Endothelial cell of umbilical vein (primary cell): ENCODE data around the gene GAPVD1. TPM values are rescaled to one million over a fixed set of nuclear protein-coding genes. Genes with fewer than 3 reads are reported as not detected.

Experiments
- BruUV-seq: library from RNA; stranded (reverse); fragments of 400-500 nt; replicated peaks from 2 replicates; lab custom pipeline; 2021; lab: Mats Ljungman, UMichigan
- CTCF ChIA-PET: fragments of 300-600, 350-600 bp; sonication (Branson Sonifier 250); formaldehyde crosslinking; loops from one replicate; lab custom pipeline; 2021; ENCODE audit warnings: antibody characterized with exemption, inconsistent platforms; lab: Charles Lee
- POLR2A ChIA-PET: fragments of 300-600, 350-600 bp; sonication (Branson Sonifier 250); formaldehyde crosslinking; loops from one replicate; lab custom pipeline; 2021; ENCODE audit warnings: antibody characterized with exemption, inconsistent platforms; lab: Charles Lee
- DNase-seq: peaks from one replicate; pipeline ENCODE4 v3.0.0-alpha.2; 2011; ENCODE audit warnings: low read depth, low spot score
- FAIRE-seq: peaks from 2 replicates; lab custom pipeline; 2011; peaks lifted over from hg19 to GRCh38; lab: Jason Lieb, UNC
- H2AFZ ChIP-seq: 2 replicates; pipeline ENCODE4 v1.6.0; 2012; ENCODE audit warnings: low read depth, low read length, control low read depth, inconsistent platforms
- H3K27ac ChIP-seq: 2 replicates; pipeline ENCODE4 v1.5.1; 2011; ENCODE audit warnings: low read depth, mild to moderate bottlenecking, control low read depth, low read length, moderate library complexity; ENCODE audit not compliant: insufficient read depth
- H3K27me3 ChIP-seq, 2 experiments: 2 replicates each; pipeline versions ENCODE4 v1.6.0 to v1.6.1; 2011; ENCODE audit warnings: low read length in 2 of 2, mixed read lengths in 1 of 2; ENCODE audit not compliant: control insufficient read depth in 2 of 2, insufficient read depth in 2 of 2
- H3K36me3 ChIP-seq, 2 experiments: 2 replicates in 1 of 2; 3 replicates in 1 of 2; pipeline ENCODE4 v1.5.1; 2011; ENCODE audit warnings: low read length in 2 of 2, mild to moderate bottlenecking in 1 of 2, moderate library complexity in 1 of 2; ENCODE audit not compliant: control insufficient read depth in 2 of 2, insufficient read depth in 2 of 2; ENCODE audit errors: extremely low read depth in 1 of 2
- H3K4me1 ChIP-seq: 3 replicates; pipeline ENCODE4 v1.5.1; 2011; ENCODE audit warnings: mild to moderate bottlenecking, low read length; ENCODE audit not compliant: control insufficient read depth, insufficient read depth; ENCODE audit errors: extremely low read depth
- H3K4me2 ChIP-seq: 2 replicates; pipeline ENCODE4 v1.6.1; 2011; ENCODE audit warnings: low read length, control low read depth, mixed read lengths; ENCODE audit not compliant: insufficient read depth
- H3K4me3 ChIP-seq, 3 experiments: fragments of 200-600 bp in 1 of 3; sonication (generic), shearing (Covaris generic) in 1 of 3; replicated peaks in 1 of 3; 2 replicates each; pipeline ENCODE4 v1.5.1; 2011 to 2016; ENCODE audit warnings: control low read depth in 3 of 3, low read length in 3 of 3, mild to moderate bottlenecking in 2 of 3, inconsistent platforms in 1 of 3, low read depth in 1 of 3, moderate library complexity in 1 of 3; ENCODE audit not compliant: insufficient read depth in 1 of 3
- H3K79me2 ChIP-seq: 2 replicates; pipeline ENCODE4 v1.6.0; 2012; ENCODE audit warnings: low read length, inconsistent platforms; ENCODE audit not compliant: control insufficient read depth, insufficient read depth
- H3K9ac ChIP-seq: replicated peaks from 2 replicates; pipeline ENCODE3; 2011; ENCODE audit warnings: low read length, control low read depth; ENCODE audit not compliant: insufficient read depth; ENCODE audit errors: extremely low read depth
- H3K9me1 ChIP-seq: replicated peaks from 3 replicates; pipeline ENCODE4 v1.6.0; 2011; ENCODE audit warnings: mild to moderate bottlenecking, low read length; ENCODE audit not compliant: control insufficient read depth, insufficient read depth; ENCODE audit errors: extremely low read depth
- H3K9me3 ChIP-seq: replicated peaks from 2 replicates; pipeline ENCODE4 v1.5.1; 2012; ENCODE audit warnings: low read length, inconsistent platforms; ENCODE audit not compliant: control insufficient read depth, insufficient read depth
- H4K20me1 ChIP-seq: replicated peaks from 2 replicates; pipeline ENCODE3; 2011; ENCODE audit warnings: mild to moderate bottlenecking, low read length; ENCODE audit not compliant: control insufficient read depth, insufficient read depth; ENCODE audit errors: extremely low read depth
- CTCF ChIP-seq, 2 donors: IDR thresholded peaks; 1 replicate in 1 of 2; 2 replicates in 1 of 2; pipeline ENCODE4 v1.5.1; 2011; ENCODE audit warnings: low read length in 2 of 2, mild to moderate bottlenecking in 2 of 2, moderate library complexity in 2 of 2, control low read depth in 1 of 2, inconsistent platforms in 1 of 2, low read depth in 1 of 2; ENCODE audit not compliant: insufficient read depth in 1 of 2; ENCODE audit errors: extremely low read depth in 1 of 2
- EZH2 ChIP-seq: IDR thresholded peaks from 2 replicates; pipeline ENCODE4 v1.6.1; 2012; ENCODE audit warnings: borderline replicate concordance, low read depth, mild to moderate bottlenecking, moderate library complexity, low read length, inconsistent platforms; ENCODE audit not compliant: severe bottlenecking
- FOS ChIP-seq: IDR thresholded peaks from 2 replicates; pipeline ENCODE4 v1.6.1; 2011; ENCODE audit warnings: mild to moderate bottlenecking, low read length, moderate library complexity, borderline replicate concordance; ENCODE audit not compliant: insufficient read depth
- GATA2 ChIP-seq: IDR thresholded peaks from 2 replicates; pipeline ENCODE4 v1.7.0; 2011; ENCODE audit warnings: low read depth, mild to moderate bottlenecking, moderate library complexity, mixed read lengths, low read length; ENCODE audit not compliant: insufficient read length, insufficient read depth
- JUN ChIP-seq: IDR thresholded peaks from 2 replicates; pipeline ENCODE4 v1.6.1; 2011; ENCODE audit warnings: borderline replicate concordance, low read depth; ENCODE audit not compliant: insufficient read length, insufficient read depth
- MYC ChIP-seq: IDR thresholded peaks from one replicate; pipeline ENCODE4 v1.6.1; 2011; ENCODE audit warnings: mild to moderate bottlenecking, low read depth, low read length
- POLR2A ChIP-seq: IDR thresholded peaks from 2 replicates; pipeline ENCODE4 v1.6.1; 2012; ENCODE audit warnings: low read depth, mild to moderate bottlenecking, control low read depth, low read length
- POLR2AphosphoS5 ChIP-seq: IDR thresholded peaks from 2 replicates; pipeline ENCODE4 v1.6.1; 2012; ENCODE audit warnings: low read depth, mild to moderate bottlenecking, control low read depth, low read length, moderate library complexity; ENCODE audit not compliant: insufficient read depth
- dilution Hi-C: fragments of 300-500 bp; cut with MboI; formaldehyde crosslinking; loops from one replicate; pipeline ENCODE4 v1.15.0; 2019; ENCODE audit warnings: low sequenced_read_pairs; ENCODE audit not compliant: extremely low pct_ligation_motif_present
- intact Hi-C: fragments of 100-400 bp; cut with micrococcal nuclease; formaldehyde crosslinking; loops from one replicate; pipeline ENCODE4 v1.10.0; 2022
- polyA plus RNA-seq, 4 experiments: library from polyadenylated mRNA; depleted of rRNA in 3 of 4; stranded (reverse) in 3 of 4; unstranded in 1 of 4; fragments of >200 nt; gene quantifications; 2 replicates each; pipeline versions ENCODE4 v1.2.1 to v1.2.3, GENCODE V29; 2011 to 2012; ENCODE audit warnings: missing spikeins in 1 of 4
- total RNA-seq: library from RNA; stranded (reverse); gene quantifications from 2 replicates; pipeline ENCODE4 v1.2.3, GENCODE V29; 2021
- TF ChIP-seq, protein P1 (sequence below): IDR thresholded peaks from 2 replicates; pipeline ENCODE4 v1.6.1; 2011; ENCODE audit not compliant: insufficient read depth, insufficient read length

The GAPVD1 gene
- total and polyA plus RNA-seq, 2 donors (not counting 3 experiments of a cell fraction or from before 2014, with no cell fraction given): 10.7 to 53.2 TPM

DNA sequence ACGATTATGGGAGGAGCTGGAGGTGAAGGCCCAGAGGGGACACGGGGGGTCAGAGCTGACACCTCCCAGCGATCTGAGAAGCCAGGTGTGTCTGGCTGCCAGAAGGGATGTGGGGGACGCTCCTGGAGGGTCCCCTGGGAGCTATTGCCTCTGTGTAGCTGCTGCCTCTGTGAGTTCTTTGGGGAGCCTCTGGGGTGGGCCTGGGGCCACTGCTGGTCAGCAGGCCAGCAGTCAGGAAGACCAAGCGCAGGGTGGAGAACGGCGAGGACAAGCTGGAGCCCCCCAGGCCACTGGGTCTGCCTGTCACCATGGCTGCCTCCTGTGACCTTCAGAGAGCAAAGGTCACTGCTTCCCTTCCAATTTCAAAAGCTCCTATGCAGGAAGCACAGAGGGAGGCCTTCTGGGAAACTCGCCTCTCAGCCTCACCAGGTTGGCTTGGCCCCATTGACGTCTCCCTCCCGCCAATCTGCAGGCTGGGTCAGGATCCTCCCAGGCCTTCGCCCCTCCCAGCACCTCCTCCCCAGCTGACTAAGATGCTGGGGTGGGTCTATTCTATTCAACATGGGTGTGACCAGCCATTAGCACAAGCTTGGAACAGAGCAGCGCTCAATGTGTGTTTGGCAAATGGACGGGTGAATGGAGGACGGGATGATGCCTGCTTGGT, 126.4 kb downstream of the GAPVD1 start:
- FAIRE-seq (no peak), DNase-seq (no peak)
- Histone ChIP-seq H3K4me1 (no peaks in the 10 kb centered on the region), H3K36me3 (no peaks in the 10 kb centered on the region), H3K4me3 (no peak overlapping the region), H3K9me1 (no peaks in the 10 kb centered on the region), H2AFZ (no peak overlapping the region), H3K4me2 (no peak overlapping the region), H3K27me3 (no peaks in the 10 kb centered on the region), H3K9ac (no peak overlapping the region), H3K27ac (no peak overlapping the region), H3K9me3 (no peaks in the 10 kb centered on the region), H4K20me1 (no peaks in the 10 kb centered on the region), H3K79me2 (no peaks in the 10 kb centered on the region)
- no TSS peak for BruUV-seq
- CTCF ChIA-PET: no interaction called here
- TF ChIP-seq MYC: no peak
- TF ChIP-seq POLR2A: no peak
- TF ChIP-seq POLR2AphosphoS5: no peak
- TF ChIP-seq CTCF (IDR thresholded peaks at IDR 0.05; ENCODE audit: extremely low read depth in 1 of 2, insufficient read depth in 1 of 2, low read depth in 1 of 2, low read length in 2 of 2): no peak
- TF ChIP-seq FOS: no peak
- TF ChIP-seq, protein P1, sequence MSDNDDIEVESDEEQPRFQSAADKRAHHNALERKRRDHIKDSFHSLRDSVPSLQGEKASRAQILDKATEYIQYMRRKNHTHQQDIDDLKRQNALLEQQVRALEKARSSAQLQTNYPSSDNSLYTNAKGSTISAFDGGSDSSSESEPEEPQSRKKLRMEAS: no peak
- no peak for TF ChIP-seq JUN
- TF ChIP-seq EZH2: no peak
- no peak for TF ChIP-seq GATA2
- POLR2A ChIA-PET: no interaction called here
- dilution Hi-C loops (no loop called here), intact Hi-C loops (no loop called here)
